ENCODE results near the gene CUTC.

Gene CUTC

DNA sequence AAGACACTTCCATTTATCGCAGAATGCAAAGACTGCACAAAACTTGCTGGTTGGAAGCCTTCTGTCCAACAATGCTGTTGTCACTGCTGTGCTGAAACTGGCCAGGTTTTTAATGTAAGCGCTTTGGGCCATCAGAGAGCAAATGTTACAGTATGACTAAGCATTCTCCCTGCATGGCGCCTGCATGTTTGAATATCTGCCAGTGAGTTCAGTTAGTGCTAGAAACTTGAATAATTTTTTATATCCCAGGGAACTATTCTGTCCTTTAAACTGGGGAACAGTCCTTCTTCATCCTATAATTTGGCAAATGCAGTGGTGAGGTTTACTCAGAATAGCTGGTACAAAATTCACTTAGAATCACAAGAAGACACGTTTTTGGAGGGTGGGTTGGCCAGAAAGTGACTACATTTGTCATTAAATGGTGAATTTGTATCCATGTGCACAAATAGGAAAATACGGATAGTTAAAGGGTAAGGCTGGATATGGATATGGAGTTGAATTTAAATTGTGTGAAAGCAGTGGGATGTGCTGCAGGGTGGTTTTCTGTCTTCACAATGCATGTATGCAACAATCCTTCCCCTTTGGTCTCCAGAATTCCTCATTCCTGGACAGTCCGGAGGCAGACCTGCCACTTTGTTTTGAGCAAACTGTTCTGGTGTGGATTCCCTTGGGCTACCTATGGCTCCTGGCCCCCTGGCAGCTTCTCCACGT, 52.1 kb downstream of the CUTC start:
- DNase-seq (ENCODE audit: low spot score), result no peak

DNA sequence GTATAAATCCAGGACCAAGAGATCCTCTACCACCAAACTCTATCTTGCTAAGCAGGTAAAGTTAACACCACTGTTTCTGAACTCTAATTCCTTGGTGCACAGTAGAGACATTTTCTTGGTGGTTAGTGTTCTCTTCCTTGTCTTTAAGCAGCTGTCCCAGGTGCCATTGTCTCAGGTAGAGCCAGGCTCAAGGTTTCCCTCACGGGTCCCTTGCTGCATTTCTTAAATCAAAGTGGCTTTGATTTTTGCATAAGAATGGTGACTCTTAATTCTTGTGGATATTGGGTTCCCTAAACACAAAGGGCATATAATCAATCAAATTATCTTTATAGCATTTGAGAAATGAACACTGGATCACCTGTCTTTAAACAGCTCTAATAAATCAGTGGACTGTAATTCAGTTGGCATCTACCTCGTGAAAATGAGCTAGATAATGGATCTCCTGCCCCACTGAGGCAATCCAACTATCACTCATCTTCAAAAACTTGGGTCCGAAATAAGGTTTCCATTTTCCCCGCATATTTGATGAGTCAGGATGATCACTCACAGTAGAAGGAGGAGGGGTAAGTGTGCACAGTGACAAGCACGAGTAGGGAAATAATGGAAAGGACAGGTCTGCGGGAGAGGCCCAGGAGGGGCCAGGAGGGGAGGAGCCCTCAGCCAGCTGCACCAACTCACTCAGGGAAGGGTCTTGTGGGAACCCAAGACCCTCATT, 52.9 kb downstream of the CUTC start:
- DNase-seq (ENCODE audit: low spot score), result no peak

GRCh38 chr10:99785646-99786045, 53.6 kb downstream of the CUTC start:
- DNase-seq (ENCODE audit: low spot score), result no peak

GRCh38 chr10:99787311-99787710, 55.3 kb downstream of the CUTC start:
- DNase-seq (ENCODE audit: low spot score), result no peak

DNA sequence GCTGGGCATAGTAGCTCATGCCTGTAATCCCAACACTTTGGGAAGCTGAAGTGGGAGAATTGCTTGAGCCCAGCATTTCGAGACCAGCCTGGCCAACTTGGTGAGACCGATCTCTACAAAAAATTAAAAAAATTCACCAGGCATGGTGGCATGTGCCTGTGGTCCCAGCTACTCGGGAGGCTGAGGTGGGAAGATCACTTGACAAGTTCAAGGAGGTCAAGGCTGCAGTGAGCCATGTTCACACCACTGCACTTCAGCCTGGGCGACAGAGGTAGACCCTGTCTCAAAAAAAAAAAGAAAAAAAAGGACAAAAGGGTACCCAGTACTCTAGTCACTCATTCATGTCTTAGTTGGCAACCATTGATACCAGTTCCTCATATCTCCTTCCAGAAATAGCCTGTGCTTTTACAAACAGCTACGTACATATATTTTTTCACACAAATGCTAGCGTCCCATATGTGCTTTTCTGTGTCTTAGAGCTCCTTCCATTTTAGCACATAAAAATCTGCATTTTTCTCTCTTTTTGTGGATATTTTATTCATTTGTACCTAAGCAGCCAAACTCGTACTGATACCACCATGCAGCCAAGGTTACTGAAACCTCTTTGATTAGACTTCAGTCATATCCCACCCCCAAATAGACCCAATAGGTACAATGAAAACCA, 55.9 kb downstream of the CUTC start:
- DNase-seq (ENCODE audit: low spot score), result no peak

DNA sequence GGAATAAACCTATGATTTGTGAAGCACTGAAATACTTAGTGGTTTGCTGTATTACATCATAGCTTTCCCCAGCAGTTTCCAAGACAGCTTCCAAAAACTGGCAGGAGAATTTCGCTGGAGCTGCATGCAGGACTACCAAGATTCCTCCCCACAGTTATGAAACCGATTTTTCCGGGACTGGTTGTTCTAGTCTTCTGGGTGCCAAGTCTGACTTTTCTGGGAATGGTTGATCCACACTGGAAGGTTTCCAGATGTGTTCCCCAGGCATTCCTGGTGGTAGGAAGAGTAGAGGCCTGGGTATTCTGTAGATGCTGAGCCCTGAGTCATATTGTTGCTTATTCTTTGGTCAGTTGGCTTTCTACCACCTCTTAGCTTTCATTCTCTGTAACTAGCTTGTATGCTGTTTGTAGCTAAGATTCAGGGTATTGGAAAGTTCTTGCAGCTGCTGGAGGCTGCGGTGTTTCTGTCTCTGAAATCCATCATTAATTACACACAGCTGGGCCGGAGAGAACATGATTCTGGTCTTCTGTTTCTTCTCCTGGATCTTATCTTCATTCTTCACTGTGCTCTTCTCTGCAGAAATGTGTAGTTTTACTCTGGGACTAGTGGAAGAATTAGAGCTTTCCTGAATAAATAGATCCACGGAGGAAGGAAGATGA, 56.7 kb downstream of the CUTC start:
- DNase-seq (ENCODE audit: low spot score), result no peak

GRCh38 chr10:99791831-99792230, 59.8 kb downstream of the CUTC start:
- DNase-seq (ENCODE audit: low spot score), result no peak

DNA sequence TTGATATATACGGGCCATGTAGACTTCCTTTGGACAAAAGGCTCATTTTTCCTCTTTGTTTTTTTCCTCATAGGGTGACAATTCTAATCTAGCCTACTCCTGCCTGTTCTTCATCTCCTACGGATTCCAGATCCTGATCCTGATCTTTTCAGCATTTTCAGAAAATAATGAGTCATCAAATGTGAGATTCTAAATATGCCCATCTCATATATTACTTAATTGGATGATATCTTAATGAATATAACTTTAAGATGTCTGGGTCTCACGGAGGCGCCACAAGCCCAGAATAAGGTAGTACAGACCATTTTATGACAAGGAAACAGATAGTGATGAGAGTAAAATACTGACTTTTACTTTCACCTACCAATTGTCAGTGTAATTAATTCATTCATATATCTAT, 61.8 kb downstream of the CUTC start:
- DNase-seq (ENCODE audit: low spot score), result no peak

- no peak for DNase-seq (ENCODE audit: low spot score)
These were observed 64.9 kb downstream of the CUTC start for GRCh38 chr10:99796928-99797327.

- DNase-seq (ENCODE audit: low spot score), result no peak
These were observed 66.0 kb downstream of the CUTC start for GRCh38 chr10:99798031-99798430.

DNA sequence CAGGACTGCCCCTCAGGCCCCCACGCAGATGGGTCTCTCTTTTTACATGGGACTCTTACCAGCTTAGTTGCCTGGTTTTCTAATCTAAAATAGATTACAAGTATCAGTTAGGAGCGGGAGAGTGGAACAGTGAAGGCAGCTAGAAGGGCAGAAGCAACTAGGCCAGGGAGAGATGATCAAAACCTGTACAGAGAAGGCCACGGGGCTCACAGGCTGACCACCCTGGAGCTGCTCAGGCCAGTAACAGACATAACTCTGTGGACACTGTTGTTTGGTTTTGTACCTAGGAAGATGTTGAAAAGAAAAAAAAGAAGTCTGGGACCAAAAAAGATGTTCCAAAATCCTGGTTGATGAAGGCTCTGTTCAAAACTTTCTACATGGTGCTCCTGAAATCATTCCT, 66.9 kb downstream of the CUTC start:
- no peak for DNase-seq (ENCODE audit: low spot score)

DNA sequence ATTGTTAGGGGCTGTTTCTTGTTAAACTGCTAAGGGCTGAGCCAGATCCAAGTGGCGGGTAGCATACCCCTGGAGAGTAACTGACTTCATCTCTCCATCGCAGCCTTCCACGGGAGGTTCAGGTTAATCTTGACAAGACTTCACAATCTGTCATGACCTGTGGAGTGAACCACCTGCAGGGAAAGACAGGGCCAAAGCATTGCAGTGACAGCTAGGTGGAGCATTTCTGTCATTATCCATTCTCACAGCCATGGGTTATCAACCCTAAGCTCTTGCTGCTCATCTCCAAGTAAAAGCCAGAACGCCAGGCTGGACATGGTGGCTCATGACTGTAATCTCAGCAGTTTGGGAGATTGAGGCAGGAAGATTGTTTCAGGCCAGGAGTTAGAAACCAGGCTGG, 67.6 kb downstream of the CUTC start:
- DNase-seq (ENCODE audit: low spot score), result no peak

GRCh38 chr10:99804471-99804870, 72.4 kb downstream of the CUTC start:
- DNase-seq (ENCODE audit: low spot score), result no peak

DNA sequence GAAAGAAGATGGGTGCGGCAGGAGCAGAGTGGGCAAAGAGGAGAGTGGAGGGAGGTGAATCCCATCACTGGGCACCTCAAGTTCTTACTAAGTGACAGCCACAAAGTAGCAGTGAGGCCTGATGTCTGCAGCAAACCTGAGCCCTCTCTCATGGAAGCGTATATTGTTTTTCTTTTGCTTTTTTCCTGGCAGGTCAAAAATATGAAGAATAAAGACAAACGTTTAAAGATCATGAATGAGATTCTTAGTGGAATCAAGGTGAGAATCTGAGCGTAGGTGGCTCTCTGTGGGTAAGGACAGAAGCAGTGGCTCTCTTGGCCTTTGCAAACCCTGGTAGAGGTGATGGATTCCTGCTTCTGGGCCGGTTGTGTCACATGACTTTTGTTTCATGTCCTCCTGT, 73.2 kb downstream of the CUTC start:
- no peak for DNase-seq (ENCODE audit: low spot score)

All from HuH-7 (cell line).